ENCODE results near the gene RANBP3.
"Not testable (repeated sequence)": the region's sequence is repeated elsewhere in the genome, so short reads cannot be mapped to it uniquely, and the experiment has no call there.

Gene RANBP3, protein sequence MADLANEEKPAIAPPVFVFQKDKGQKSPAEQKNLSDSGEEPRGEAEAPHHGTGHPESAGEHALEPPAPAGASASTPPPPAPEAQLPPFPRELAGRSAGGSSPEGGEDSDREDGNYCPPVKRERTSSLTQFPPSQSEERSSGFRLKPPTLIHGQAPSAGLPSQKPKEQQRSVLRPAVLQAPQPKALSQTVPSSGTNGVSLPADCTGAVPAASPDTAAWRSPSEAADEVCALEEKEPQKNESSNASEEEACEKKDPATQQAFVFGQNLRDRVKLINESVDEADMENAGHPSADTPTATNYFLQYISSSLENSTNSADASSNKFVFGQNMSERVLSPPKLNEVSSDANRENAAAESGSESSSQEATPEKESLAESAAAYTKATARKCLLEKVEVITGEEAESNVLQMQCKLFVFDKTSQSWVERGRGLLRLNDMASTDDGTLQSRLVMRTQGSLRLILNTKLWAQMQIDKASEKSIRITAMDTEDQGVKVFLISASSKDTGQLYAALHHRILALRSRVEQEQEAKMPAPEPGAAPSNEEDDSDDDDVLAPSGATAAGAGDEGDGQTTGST

DNA sequence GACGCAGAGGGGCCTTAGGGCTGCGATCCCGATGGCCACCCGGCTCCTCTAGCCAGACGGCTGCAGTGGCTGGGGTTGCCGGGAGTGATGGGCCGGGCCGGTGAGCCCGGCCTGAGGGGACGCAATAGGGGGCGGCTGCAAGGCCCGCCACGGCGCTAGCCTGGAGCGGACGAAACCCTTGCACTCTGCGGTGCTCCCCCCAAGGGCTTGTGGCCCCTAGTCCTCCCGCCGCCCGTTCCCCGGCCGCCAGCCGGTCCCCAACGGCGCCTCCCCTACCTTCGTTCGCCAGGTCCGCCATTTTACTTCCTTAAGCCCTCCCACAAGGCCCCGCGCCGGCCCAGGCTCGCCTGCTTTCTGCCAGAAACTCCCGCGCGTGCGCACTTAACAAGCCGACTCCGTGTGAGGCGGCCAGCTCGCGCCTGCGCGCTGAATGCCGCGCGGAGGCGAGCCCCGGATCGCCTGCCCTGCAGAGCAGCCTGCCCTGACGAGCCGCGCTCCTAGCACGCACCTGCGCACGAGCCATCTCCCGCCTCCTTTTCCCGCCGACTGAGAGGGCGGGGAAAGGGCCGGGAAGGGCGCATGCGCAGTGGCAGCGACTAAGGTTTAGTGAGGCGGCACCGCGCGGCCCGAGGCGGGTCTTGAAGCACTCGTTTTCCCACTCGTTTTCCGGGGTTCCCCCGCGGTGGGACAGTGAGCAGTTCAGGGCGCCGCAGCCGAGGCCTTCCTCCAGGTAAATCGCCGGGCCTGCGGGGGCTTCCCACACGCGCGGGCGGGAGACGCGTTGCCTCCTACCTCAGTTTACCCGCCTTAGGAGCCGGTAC, at the start of gene RANBP3:
RANBP3 (minus strand) TSS at position 356 of the 821 bp plus-strand sequence; CDS start at position 298, 58 bp downstream.
- peak; percentile 96 to 98 for DNase-seq (ENCODE audit: extremely low read depth in 1 of 2, low read depth in 1 of 2)

DNA sequence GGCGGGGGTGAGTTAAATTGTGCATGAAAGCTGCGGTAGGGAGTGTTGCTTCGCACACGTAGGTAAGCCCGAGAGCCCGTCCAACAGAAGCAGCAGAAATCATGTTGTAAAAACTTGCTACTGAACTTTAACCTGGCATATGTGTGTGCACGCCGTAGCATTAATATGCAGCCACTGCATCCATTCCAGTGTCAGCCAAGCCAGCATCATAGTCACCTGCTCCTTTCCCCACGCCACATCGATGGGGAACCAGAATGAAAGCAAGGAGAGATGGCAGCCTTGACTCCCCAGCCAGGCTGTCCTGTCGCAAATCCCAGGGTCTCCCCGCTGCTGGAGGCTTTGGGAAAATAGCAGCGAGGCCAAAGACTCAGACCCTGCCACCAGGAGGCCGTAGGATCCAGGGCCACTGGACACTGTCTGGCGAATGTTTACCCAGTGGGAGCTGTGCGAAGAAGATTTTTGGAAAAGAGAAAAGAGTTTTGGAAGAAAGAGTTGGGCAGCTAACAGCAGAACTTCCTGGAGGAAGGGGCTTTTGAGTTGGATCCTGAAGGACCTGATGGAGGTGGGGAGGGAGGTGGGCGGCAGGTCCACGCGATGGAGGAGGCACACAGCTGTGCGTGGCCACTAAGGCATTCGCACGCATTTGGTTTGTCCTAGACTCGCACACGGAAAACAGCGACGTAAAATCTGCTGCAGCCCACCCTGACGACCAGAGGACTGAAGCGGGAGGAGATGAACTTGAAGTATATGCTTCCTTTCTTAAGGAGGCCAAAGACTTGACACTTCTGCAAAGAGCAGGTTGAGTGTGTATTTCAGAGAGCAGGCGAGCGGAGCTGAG, 48.7 kb upstream of the RANBP3 start:
- no peak for DNase-seq (ENCODE audit: extremely low read depth in 1 of 2, low read depth in 1 of 2)

DNA sequence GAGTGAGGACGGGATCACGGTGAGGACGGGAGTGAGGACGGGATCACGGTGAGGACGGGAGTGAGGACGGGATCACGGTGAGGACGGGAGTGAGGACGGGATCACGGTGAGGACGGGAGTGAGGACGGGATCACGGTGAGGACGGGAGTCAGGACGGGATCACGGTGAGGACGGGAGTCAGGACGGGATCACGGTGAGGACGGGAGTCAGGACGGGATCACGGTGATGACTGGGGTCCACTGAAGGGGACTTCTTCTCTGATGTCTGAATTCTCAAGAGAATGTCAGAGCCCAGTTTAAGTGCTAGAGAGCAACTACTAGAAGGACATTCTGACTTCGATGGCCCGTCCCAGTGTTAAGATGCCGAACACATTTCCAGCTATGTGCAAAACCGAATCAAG, 46.8 kb upstream of the RANBP3 start:
- not testable (repeated sequence) for DNase-seq (ENCODE audit: extremely low read depth in 1 of 2, low read depth in 1 of 2)

DNA sequence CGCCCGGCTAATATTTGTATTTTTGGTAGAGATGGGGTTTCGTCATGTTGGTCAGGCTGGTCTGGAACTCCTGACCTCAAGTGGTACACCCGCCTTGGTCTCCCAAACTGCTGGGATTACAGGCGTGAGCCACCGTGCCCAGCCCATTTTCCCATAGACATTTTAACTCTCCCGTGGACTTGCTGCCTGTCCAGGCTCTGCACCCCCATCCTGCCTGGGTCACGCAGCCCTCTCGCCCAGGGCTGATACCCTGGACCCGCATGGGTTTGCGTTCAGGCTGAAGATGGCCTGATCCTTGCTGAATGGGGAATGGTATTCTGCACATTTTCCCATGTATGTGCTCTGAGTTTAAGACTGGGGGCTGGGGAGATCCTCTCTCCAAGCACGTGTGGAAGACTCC, 46.0 kb upstream of the RANBP3 start:
- DNase-seq (ENCODE audit: extremely low read depth in 1 of 2, low read depth in 1 of 2), result no peak

DNA sequence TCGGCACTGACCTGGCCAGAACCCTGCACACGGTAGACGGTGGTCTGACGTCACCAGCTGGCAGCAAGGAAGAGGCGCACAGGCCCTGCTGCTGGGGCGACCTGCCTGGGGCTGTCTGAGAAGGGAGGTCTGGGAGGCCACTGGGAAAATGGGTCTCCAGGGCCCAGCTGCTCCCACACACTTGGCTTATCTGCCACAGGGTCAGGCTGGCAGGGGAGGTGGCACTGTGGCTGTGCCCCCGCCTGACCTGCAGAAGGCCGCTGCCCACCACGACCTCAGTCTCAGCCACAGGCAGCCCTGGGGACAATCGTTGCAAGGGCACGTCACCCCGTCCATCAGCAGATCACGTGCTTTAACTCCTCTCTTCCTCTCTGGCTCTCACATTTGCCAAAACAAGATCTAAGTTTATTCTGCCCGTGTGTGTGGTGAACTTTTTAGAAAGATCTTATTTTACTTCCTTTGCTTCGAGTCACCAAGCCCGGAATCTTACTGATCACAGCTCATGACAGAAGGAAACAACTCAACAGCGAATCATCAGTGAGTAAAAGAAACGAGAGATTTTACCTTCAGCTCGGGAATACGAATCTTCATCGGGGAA, 45.2 kb upstream of the RANBP3 start:
- no peak for DNase-seq (ENCODE audit: extremely low read depth in 1 of 2, low read depth in 1 of 2)

DNA sequence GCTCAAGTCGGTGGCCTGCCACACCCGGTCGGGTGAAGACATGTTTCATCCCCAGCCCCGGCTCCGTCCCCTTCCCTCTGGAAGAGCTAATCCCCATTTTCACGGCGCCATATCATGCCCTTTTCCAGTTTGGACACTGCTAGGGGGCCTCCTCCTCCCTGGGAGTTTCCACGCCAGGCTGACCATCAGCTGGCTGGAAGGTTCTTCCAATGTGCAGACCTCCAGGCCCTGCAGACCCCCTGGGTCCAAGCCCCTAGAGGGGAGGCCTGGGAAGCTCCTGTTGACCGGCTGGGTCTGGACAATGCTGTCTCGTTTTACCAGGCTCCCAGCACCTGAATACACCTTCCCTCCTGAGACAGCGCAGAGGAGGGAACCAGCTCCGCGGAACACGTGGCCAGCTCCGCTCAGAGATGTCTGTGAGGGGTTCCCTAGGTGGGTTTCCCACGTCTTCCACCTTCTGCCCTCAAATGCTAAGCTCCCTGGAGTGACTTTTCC, 44.7 kb upstream of the RANBP3 start:
- DNase-seq (ENCODE audit: extremely low read depth in 1 of 2, low read depth in 1 of 2), result no peak

DNA sequence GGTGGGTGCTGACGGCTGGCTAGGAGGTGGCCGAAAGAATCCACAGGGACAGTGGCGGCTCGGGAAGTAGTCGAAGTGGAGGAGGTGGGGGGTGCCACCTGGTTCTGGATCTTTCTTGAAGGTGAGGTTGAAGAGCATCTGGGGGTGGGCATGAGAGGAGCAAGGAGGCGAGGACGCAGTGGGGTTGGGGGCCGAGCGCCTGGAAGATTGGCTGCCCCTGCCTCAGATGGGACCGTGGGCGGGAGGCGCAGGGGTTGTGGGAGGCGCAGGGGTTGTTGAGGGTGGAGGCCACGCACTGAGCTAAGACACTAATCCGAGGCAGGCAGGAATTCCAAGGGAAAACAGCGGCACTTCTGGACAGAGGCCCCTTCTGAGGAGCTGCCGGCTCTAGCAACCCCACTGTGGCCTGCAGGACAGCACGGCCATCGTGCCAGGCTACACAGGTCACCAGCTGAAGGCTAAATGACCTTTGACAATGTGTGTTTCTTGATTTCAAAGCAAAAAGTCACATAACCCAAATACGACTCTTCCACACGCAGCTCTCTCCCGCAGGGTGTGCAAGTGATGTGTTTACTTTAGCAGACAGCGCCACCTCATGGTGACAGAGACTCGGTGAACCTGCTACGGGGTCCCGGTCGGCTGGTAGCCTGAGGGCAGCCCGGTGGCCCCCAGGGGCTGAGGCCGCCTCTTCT, 44.1 kb upstream of the RANBP3 start:
- DNase-seq (ENCODE audit: extremely low read depth in 1 of 2, low read depth in 1 of 2), result peak; percentile 21 to 60

DNA sequence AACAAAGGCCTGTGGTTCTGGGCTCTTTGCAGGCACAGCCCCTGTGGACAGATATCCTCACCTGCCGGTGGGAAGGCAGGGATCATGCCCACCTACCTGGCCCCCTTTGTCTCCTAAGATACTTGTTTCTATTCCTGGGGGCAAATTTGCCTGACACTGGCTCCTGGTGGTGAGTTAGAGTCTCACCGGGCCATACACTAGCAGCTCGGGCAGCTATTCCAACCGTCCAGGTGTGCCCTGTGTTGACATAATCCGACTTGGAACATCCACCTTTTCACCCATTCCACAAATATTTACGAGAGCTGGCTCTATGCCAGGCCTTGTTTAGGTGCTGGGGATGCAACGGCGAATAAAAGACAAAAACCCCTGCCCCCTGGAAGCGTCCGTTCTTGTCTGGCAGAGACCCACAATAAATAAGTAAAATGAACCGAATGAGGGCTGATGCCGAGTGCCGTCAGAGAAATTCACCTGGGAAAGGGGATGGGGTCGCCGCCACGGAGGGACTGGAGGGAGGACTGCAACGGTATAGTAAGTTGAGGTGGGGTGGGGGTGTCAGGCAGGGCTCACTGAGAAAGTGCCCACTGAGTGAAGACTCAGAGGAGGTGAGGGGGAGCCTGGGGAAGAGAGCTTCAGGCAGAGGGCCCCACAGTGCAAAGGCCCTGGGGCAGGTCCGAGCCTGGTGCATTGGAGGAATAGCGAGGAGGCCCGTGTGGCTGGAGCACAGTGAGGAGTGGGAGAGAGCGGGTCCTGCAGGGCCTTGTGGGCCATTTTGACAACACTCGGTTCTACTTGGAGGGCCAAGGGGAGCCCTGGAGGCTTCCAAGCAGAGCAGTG, 43.2 kb upstream of the RANBP3 start:
- no peak for DNase-seq (ENCODE audit: extremely low read depth in 1 of 2, low read depth in 1 of 2)

DNA sequence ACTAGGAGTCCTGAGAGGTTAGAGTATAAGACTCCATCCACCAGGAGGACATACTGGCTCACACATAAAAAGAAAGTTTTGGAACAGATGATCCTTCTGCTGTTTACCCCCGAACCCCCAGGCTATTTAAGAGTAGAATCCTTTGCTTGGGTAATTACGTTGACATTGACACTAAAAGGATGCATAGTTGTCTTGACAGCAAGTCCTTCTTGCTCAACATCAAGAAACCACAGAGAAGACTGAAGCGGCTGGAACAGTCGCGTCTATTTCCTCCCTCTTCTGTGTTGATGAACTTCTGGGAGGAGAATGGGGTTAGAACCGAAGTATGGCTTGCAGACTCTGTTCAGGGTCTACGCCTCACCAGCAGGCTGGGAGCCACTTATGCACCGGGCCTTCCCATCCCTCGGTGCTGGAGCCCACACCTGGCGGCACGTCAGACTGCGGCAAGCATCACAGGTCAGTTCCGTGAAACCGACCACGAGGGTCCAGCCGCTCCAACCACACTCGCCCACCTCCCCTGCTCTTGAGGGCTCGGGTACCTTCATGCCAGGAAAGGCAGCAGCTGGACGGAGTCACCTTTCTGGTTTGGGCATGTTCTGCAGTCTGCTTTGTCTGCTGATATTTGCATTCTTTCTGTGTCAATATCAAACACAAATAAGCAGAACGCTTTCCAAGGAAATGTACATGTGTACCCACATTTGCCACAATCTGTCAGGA, 42.4 kb upstream of the RANBP3 start:
- no peak for DNase-seq (ENCODE audit: extremely low read depth in 1 of 2, low read depth in 1 of 2)

DNA sequence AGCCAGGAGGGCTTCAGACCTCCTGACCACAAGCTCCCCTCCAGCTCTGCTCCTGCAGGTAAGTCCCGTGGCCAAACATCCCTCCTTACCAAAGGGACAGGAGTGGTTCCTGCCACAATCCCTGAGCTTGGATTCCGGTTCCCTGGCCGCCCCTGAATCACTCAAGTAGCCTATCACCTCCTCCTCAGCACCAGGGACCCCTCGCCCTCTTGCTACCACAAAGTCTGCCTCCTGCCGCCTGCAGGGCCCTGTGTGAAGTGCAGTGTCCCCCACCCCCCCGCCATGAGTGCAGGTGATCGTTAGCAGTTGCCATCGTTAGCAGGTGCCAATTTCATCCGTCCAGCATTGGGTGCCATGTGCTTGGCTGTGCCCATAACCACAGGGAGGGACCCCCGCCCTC, 40.8 kb upstream of the RANBP3 start:
- DNase-seq (ENCODE audit: extremely low read depth in 1 of 2, low read depth in 1 of 2), result no peak

DNA sequence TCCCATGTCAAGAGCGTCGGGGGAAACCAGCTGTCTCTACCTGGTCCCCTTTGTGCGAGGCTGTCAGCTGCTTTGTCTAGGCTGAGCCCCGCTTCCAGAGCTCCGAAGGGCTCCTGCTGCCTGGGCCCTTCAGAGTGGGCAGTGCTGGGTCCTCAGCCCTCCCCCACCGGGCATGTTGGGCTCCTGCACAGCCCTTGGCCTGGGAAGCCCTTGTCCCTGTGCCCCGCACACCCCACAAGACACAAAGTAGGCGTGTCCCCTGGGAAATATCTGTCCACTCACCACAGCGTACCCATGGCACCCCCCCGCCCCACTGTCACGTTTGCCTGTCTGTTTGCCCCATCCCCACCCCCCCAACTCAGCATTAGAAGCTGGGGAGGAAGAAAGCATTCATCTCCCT, 39.6 kb upstream of the RANBP3 start:
- no peak for DNase-seq (ENCODE audit: extremely low read depth in 1 of 2, low read depth in 1 of 2)

DNA sequence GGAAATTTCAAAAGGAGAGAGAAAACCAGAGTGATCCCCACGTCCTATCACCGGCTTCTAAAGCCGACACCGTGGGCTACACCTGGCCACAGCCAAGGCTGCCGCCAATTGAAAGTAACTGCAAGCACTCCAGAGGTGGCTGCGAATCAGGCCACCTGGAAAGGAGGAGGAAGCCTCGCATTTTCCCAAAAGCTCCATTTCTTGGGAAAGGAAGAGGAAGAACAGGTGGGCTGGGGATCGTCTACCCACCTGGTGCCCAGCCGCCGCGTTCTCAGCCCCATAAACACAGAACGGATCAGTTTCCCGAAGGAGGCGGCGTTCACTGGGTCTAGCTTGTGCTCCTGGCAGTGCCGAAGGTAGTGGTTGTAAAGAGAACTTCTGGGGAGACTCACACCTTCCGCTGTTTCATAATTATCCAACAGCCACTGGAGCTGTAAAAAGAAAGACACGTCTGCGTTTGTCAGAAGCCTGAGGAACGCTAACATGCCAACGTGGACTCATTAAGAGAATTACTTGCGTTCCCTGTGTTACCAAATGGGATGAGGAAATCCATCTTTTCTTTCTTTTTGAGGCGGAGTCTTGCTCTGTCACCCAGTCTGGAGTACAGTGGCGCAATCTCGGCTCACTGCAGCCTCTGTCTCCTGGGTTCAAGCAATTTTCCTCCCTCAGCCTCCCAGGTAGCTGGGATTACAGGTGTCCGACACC, 38.1 kb upstream of the RANBP3 start:
- no peak for DNase-seq (ENCODE audit: extremely low read depth in 1 of 2, low read depth in 1 of 2)

DNA sequence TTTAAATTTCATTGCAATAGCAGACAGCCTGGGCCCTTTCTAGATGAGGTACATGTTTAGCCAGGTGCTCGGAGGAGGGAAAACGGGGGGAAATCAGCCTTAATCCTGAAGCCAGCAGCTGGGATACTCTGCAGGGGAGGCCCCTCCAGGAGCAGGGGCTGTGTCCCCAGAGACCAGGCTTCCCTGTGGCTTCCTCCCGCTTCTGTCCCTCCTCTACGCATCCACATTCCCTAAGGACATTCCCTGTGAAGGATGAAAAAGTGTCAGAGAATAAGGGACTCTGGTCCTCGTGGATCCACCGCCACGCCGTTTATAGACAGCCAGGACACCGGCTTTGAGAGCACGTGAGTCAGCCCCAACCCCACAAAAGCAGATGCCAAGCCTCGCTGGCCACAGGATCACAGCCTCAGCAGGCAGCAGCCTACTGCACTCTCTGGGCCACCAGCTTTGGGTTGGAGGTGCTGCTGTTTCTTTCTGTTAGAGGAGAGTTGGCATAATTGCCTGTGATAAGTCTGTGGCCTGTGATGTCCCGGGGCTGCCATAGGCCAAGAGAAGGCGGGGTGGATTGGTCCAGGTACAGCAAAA, 36.7 kb upstream of the RANBP3 start:
- no peak for DNase-seq (ENCODE audit: extremely low read depth in 1 of 2, low read depth in 1 of 2)

DNA sequence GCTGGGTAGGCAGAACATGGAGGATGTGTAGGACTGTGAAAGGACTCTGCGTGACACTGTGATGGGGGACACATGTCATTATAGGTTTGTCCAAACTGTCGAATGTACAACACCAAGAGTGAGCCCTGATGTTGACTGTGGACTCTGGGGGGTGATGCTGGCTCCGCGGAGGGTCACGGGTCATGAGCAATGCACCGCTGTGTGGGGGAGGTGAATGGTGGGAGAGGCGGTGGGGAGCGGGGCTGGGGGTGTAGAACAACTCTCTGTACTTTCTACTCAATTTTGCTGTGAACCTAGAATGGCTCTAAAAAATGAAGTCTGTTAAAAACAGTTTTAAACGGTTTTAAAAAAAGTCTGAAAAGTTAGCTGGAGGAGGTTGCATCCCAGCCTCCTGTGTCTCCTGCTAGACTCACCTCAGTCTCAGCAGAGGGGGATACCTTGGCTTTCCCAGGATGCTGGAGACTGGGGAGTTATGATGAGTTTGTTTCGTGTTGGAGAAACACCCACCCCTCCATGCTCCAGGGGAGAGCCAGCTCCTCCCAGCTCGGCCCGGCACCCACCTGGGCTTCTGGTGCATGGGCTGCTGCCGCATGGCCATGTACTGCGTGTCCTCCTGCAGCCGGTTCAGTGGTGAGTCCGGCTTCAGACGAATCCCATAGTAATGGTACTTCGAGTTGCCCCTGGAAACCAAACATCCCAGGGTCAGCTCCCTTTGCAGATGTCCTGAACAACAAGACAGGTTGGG, 34.7 kb upstream of the RANBP3 start:
- no peak for DNase-seq (ENCODE audit: extremely low read depth in 1 of 2, low read depth in 1 of 2)

DNA sequence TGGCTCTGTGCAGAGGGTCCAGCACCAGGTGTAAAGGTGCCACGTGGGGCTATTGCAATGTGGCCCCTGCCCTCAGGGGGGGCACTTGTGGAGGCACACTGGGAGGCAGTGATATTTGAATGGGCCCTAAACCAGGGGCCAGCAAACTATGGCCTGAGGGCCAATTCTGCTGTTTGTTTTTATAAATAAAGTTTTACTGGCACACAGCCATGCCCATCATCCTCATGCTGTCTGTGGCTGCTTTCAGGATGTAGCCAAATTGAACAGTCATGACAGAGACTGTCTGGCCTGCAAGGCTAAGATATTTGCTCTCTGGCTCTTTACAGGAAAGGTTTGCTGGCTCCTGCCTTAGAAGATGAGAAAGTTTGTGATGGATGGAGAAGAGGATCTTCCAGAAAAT, 33.9 kb upstream of the RANBP3 start:
- no peak for DNase-seq (ENCODE audit: extremely low read depth in 1 of 2, low read depth in 1 of 2)

DNA sequence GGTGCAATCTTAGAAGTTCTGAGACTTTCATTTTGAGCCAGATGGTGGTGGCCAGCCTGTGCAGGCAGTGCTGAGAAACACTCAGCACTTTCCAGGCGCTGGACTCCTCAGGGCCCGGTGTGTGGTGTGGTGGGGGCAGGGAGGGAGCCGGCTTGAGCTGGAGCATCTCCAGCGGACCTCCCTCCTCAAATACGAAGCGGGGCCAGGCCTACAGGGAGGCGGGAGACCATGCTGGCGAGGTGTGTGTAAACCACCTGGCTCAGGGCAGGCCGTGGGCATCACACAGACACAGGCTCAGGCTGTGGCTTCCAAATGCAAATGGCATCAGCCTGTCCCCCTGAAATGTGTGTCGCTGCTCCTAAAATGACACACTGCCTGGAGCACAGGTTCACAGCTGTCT, 33.3 kb upstream of the RANBP3 start:
- no peak for DNase-seq (ENCODE audit: extremely low read depth in 1 of 2, low read depth in 1 of 2)

DNA sequence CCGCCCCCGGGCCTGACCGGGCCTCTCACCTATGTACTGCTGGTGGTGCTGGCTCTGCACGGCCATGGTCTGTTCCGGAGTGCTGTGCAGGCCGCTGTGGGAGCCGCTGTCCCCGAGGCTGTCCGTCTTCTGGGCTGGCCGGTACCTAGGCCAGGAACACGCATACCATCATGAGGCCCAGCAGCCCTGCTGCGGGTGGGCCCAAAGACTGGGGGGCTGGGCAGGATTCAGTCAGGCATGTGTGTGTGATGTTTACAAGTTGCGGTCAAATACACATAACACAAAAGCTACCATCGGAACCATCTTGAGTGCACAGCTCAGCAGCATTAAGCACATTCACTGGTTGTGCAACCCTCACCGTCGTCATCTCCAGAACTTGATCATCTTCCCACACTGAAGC, 32.2 kb upstream of the RANBP3 start:
- no peak for DNase-seq (ENCODE audit: extremely low read depth in 1 of 2, low read depth in 1 of 2)
